HAP-1 (cell line): ENCODE data around the gene ZNF24.

Experiments used
- DNase-seq, 2 experiments: peaks; one replicate each; pipeline ENCODE4 v3.0.0-alpha.2; 2016 to 2020; ENCODE audit warnings: low spot score in 2 of 2
- H3K27me3 ChIP-seq: fragments of 250-450 bp; sonication (Bioruptor Pico); 2 replicates; pipeline ENCODE4 v1.5.1; 2020; ENCODE audit warnings: low read depth, mild to moderate bottlenecking, moderate library complexity
- H3K36me3 ChIP-seq: fragments of 250-450 bp; sonication (Bioruptor Pico); replicated peaks from 2 replicates; pipeline ENCODE4 v1.5.1; 2020; ENCODE audit warnings: mild to moderate bottlenecking
- H3K4me1 ChIP-seq: fragments of 250-450 bp; sonication (Bioruptor Pico); 2 replicates; pipeline ENCODE4 v1.5.1; 2020; ENCODE audit warnings: mild to moderate bottlenecking
- H3K4me3 ChIP-seq: fragments of 250-450 bp; sonication (Bioruptor Pico); 2 replicates; pipeline ENCODE4 v1.5.1; 2020; ENCODE audit warnings: mild to moderate bottlenecking, moderate library complexity
- H3K9me3 ChIP-seq: fragments of 250-450 bp; sonication (Bioruptor Pico); 2 replicates; pipeline ENCODE4 v1.5.1; 2020; ENCODE audit warnings: mild to moderate bottlenecking, moderate library complexity
- in situ Hi-C: fragments of 300-500 bp; cut with MboI; formaldehyde crosslinking; loops from 3 replicates; pipeline ENCODE4 v1.14.3; 2020; ENCODE audit warnings: low sequenced_read_pairs, inconsistent platforms, mixed read lengths

The ZNF24 gene

GRCh38 chr18:35376393-35376741, 32.1 kb upstream of the ZNF24 start:
- Histone ChIP-seq H3K4me1 (no peaks in the 10 kb centered on the region), H3K4me3 (peak overlapping the region; percentile 64), H3K9me3 (no peaks in the 10 kb centered on the region), H3K27me3 (peaks cover 3% of the 10 kb centered on the region; the same call in 1 of the 2 replicates), H3K36me3 (no peaks in the 10 kb centered on the region)
- DNase-seq, result no peak
- in situ Hi-C loops, result no loop called here

GRCh38 chr18:35374708-35375107, 30.5 kb upstream of the ZNF24 start:
- in situ Hi-C loops, result no loop called here
- Histone ChIP-seq H3K36me3 (no peaks in the 10 kb centered on the region), H3K9me3 (no peaks in the 10 kb centered on the region), H3K4me3 (no peak overlapping the region), H3K4me1 (no peaks in the 10 kb centered on the region), H3K27me3 (peaks cover 3% of the 10 kb centered on the region; the same call in 1 of the 2 replicates)
- DNase-seq, result no peak

- H3K9me3 ChIP-seq, result no peaks in the 10 kb centered on the region
- no peaks in the 10 kb centered on the region for H3K4me1 ChIP-seq
- in situ Hi-C loops, result no loop called here
- no peak for DNase-seq
- H3K36me3 ChIP-seq, result no peaks in the 10 kb centered on the region
- H3K4me3 ChIP-seq, result no peak overlapping the region
- H3K27me3 ChIP-seq, result no peaks in the 10 kb centered on the region; the same call in 1 of the 2 replicates
Measured at GRCh38 chr18:35371412-35372195, 27.4 kb upstream of the ZNF24 start.

GRCh38 chr18:35369126-35369525, 24.9 kb upstream of the ZNF24 start:
- no peaks in the 10 kb centered on the region; the same call in 1 of the 2 replicates for H3K27me3 ChIP-seq
- no peaks in the 10 kb centered on the region for H3K9me3 ChIP-seq
- no peaks in the 10 kb centered on the region for H3K4me1 ChIP-seq
- in situ Hi-C loops, result no loop called here
- no peak overlapping the region for H3K4me3 ChIP-seq
- no peak for DNase-seq
- H3K36me3 ChIP-seq, result no peaks in the 10 kb centered on the region

- H3K27me3 ChIP-seq, result no peaks in the 10 kb centered on the region; the same call in 1 of the 2 replicates
- H3K4me1 ChIP-seq, result no peaks in the 10 kb centered on the region
- no peaks in the 10 kb centered on the region for H3K9me3 ChIP-seq
- no peaks in the 10 kb centered on the region for H3K36me3 ChIP-seq
- no peak overlapping the region for H3K4me3 ChIP-seq
- in situ Hi-C loops, result no loop called here
- DNase-seq, result no peak
Measured at GRCh38 chr18:35368595-35368994, 24.4 kb upstream of the ZNF24 start.

GRCh38 chr18:35362531-35362930, 18.3 kb upstream of the ZNF24 start:
- in situ Hi-C loops, result no loop called here
- DNase-seq, result no peak
- Histone ChIP-seq H3K9me3 (no peaks in the 10 kb centered on the region), H3K4me3 (no peak overlapping the region), H3K4me1 (peaks cover 5% of the 10 kb centered on the region), H3K36me3 (no peaks in the 10 kb centered on the region), H3K27me3 (no peaks in the 10 kb centered on the region; the same call in 1 of the 2 replicates)

- Histone ChIP-seq H3K4me3 (no peak overlapping the region), H3K4me1 (peaks cover 5% of the 10 kb centered on the region), H3K27me3 (no peaks in the 10 kb centered on the region), H3K9me3 (no peaks in the 10 kb centered on the region), H3K36me3 (no peaks in the 10 kb centered on the region)
- no peak for DNase-seq
- in situ Hi-C loops, result no loop called here
Measured at GRCh38 chr18:35361570-35362321, 17.5 kb upstream of the ZNF24 start.

GRCh38 chr18:35355140-35355618, 11.0 kb upstream of the ZNF24 start:
- H3K36me3 ChIP-seq, result no peaks in the 10 kb centered on the region
- H3K4me1 ChIP-seq, result no peaks in the 10 kb centered on the region
- in situ Hi-C loops, result no loop called here
- peak in 1 of 2 experiments; percentile 40 for DNase-seq
- H3K27me3 ChIP-seq, result no peaks in the 10 kb centered on the region
- peaks cover 10% of the 10 kb centered on the region for H3K9me3 ChIP-seq
- no peak overlapping the region for H3K4me3 ChIP-seq

- H3K4me1 ChIP-seq, result no peaks in the 10 kb centered on the region
- DNase-seq, result no peak
- no peaks in the 10 kb centered on the region for H3K27me3 ChIP-seq
- H3K36me3 ChIP-seq, result no peaks in the 10 kb centered on the region
- H3K9me3 ChIP-seq, result peaks cover 10% of the 10 kb centered on the region
- in situ Hi-C loops, result no loop called here
- no peak overlapping the region for H3K4me3 ChIP-seq
Measured at GRCh38 chr18:35352778-35353177, 8.6 kb upstream of the ZNF24 start.

GRCh38 chr18:35352283-35352682, 8.1 kb upstream of the ZNF24 start:
- DNase-seq, result no peak
- Histone ChIP-seq H3K36me3 (no peaks in the 10 kb centered on the region), H3K4me1 (no peaks in the 10 kb centered on the region), H3K9me3 (peaks cover 10% of the 10 kb centered on the region), H3K27me3 (no peaks in the 10 kb centered on the region), H3K4me3 (no peak overlapping the region)
- in situ Hi-C loops, result no loop called here

- Histone ChIP-seq H3K27me3 (no peaks in the 10 kb centered on the region), H3K36me3 (no peaks in the 10 kb centered on the region), H3K9me3 (peaks cover 5% of the 10 kb centered on the region), H3K4me3 (no peak overlapping the region), H3K4me1 (peaks cover 4% of the 10 kb centered on the region)
- DNase-seq, result no peak
- in situ Hi-C loops, result no loop called here
Measured at GRCh38 chr18:35348001-35348400, 3.8 kb upstream of the ZNF24 start.

GRCh38 chr18:35345950-35346349, 1.7 kb upstream of the ZNF24 start:
- Histone ChIP-seq H3K9me3 (no peaks in the 10 kb centered on the region), H3K4me1 (peaks cover 7% of the 10 kb centered on the region), H3K27me3 (no peaks in the 10 kb centered on the region), H3K4me3 (no peak overlapping the region), H3K36me3 (no peaks in the 10 kb centered on the region; the same call in 1 of the 2 replicates)
- in situ Hi-C loops, result no loop called here
- DNase-seq, result no peak

- in situ Hi-C loops, result no loop called here
- no peak for DNase-seq
- Histone ChIP-seq H3K36me3 (no peaks in the 10 kb centered on the region; the same call in none of the 2 replicates), H3K4me3 (no peak overlapping the region), H3K4me1 (peaks cover 7% of the 10 kb centered on the region), H3K9me3 (no peaks in the 10 kb centered on the region), H3K27me3 (no peaks in the 10 kb centered on the region)
Measured at GRCh38 chr18:35345460-35345921, 1.3 kb upstream of the ZNF24 start.
